SK-N-SH (cell line): Measurements from ENCODE around the gene CCM2. TPM values are rescaled to one million over a fixed set of nuclear protein-coding genes. Genes with fewer than 3 reads are reported as not detected.

Experiments used
- CTCF ChIA-PET: fragments of 300-600, 350-600 bp; formaldehyde crosslinking; extraction: SDS; loops from one replicate; lab custom pipeline; 2021; lab: Yijun Ruan, JAX
- POLR2A ChIA-PET: fragments of 350-600 bp; sonication (Branson Sonifier 250); formaldehyde crosslinking; extraction: SDS; loops from one replicate; lab custom pipeline; 2020; ENCODE audit warnings: antibody characterized with exemption, inconsistent platforms; lab: Yijun Ruan, JAX
- DNase-seq: peaks from one replicate; pipeline ENCODE4 v3.0.0; 2012
- H2AFZ ChIP-seq: fragments of 200-600 bp; sonication (generic); 2 replicates; pipeline ENCODE4 v1.8.1; 2016; ENCODE audit warnings: antibody characterized with exemption, mild to moderate bottlenecking, low read depth
- H3F3A ChIP-seq: fragments of 200-600 bp; sonication (generic); replicated peaks from 2 replicates; pipeline ENCODE3; 2016; ENCODE audit warnings: antibody characterized with exemption, mild to moderate bottlenecking; ENCODE audit not compliant: insufficient read depth
- H3K27ac ChIP-seq, 2 experiments: fragments of 200-500 bp in 1 of 2; fragments of 200-600 bp in 1 of 2; sonication (Bioruptor generic) in 1 of 2; sonication (generic), shearing (Covaris generic) in 1 of 2; 2 replicates each; pipeline versions ENCODE4 v1.5.1 to v1.6.1; 2014 to 2016; ENCODE audit warnings: low read depth in 2 of 2, inconsistent platforms in 1 of 2, low read length in 1 of 2, mild to moderate bottlenecking in 1 of 2, mixed read lengths in 1 of 2
- H3K27me3 ChIP-seq: fragments of 200-600 bp; sonication (generic), shearing (Covaris generic); 2 replicates; pipeline ENCODE4 v1.6.1; 2016; ENCODE audit warnings: mixed run types; ENCODE audit not compliant: insufficient read depth
- H3K36me3 ChIP-seq, 2 experiments: fragments of 200-500 bp in 1 of 2; fragments of 200-600 bp in 1 of 2; sonication (Bioruptor generic) in 1 of 2; sonication (generic) in 1 of 2; replicated peaks in 1 of 2; 2 replicates each; pipeline versions ENCODE3 to v1.5.1; 2014 to 2016; ENCODE audit warnings: low read length in 1 of 2, mild to moderate bottlenecking in 1 of 2; ENCODE audit not compliant: insufficient read depth in 2 of 2, control insufficient read depth in 1 of 2
- H3K4me1 ChIP-seq, 2 experiments: fragments of 200-500 bp in 1 of 2; fragments of 200-600 bp in 1 of 2; sonication (Bioruptor generic) in 1 of 2; sonication (generic), shearing (Covaris generic) in 1 of 2; 2 replicates each; pipeline versions ENCODE4 v1.5.1 to v1.6.1; 2014 to 2016; ENCODE audit warnings: low read depth in 1 of 2, low read length in 1 of 2, mixed run types in 1 of 2; ENCODE audit not compliant: insufficient read depth in 2 of 2, control insufficient read depth in 1 of 2
- H3K4me2 ChIP-seq: fragments of 200-600 bp; sonication (generic), shearing (Covaris generic); 2 replicates; pipeline ENCODE4 v1.6.1; 2017; ENCODE audit warnings: mixed run types
- H3K4me3 ChIP-seq, 2 experiments: fragments of 200-500 bp in 1 of 2; fragments of 200-600 bp in 1 of 2; sonication (Bioruptor generic) in 1 of 2; sonication (generic), shearing (Covaris generic) in 1 of 2; 2 replicates each; pipeline versions ENCODE4 v1.5.1 to v1.8.1; 2014 to 2016; ENCODE audit warnings: low read depth in 2 of 2, inconsistent platforms in 1 of 2, low read length in 1 of 2, mild to moderate bottlenecking in 1 of 2, mixed read lengths in 1 of 2, moderate library complexity in 1 of 2
- H3K79me2 ChIP-seq: fragments of 200-600 bp; sonication (generic); 2 replicates; pipeline ENCODE4 v1.8.1; 2017; ENCODE audit warnings: mild to moderate bottlenecking; ENCODE audit not compliant: insufficient read depth
- H3K9ac ChIP-seq: fragments of 200-600 bp; sonication (generic); 2 replicates; pipeline ENCODE4 v1.6.1; 2017; ENCODE audit warnings: mixed run types
- H3K9me2 ChIP-seq: fragments of 200-600 bp; sonication (generic); 2 replicates; pipeline ENCODE4 v1.6.1; 2017; ENCODE audit warnings: mixed run types
- H3K9me3 ChIP-seq: fragments of 200-600 bp; sonication (generic); 2 replicates; pipeline ENCODE4 v1.6.1; 2017; ENCODE audit warnings: mixed run types, mild to moderate bottlenecking, moderate library complexity
- H4K20me1 ChIP-seq: fragments of 200-600 bp; sonication (generic); 2 replicates; pipeline ENCODE4 v1.6.1; 2017; ENCODE audit warnings: mild to moderate bottlenecking, mixed run types; ENCODE audit not compliant: insufficient read depth
- ELF1 ChIP-seq: IDR thresholded peaks from 2 replicates; pipeline ENCODE4 v1.4.0; 2012
- FOSL2 ChIP-seq: IDR thresholded peaks from 2 replicates; pipeline ENCODE4 v1.4.0; 2012; ENCODE audit warnings: low read depth, mild to moderate bottlenecking, moderate library complexity, borderline replicate concordance
- FOXJ3 ChIP-seq: sonication (generic); formaldehyde crosslinking; IDR thresholded peaks from 2 replicates; pipeline ENCODE4 v1.5.1; 2020; ENCODE audit warnings: mild to moderate bottlenecking, missing genetic modification reagents
- JUND ChIP-seq: IDR thresholded peaks from 2 replicates; pipeline ENCODE4 v1.4.0; 2012
- PBX3 ChIP-seq: IDR thresholded peaks from 2 replicates; pipeline ENCODE4; 2012
- RCOR1 ChIP-seq: fragments of 150-350 bp; IDR thresholded peaks from 2 replicates; pipeline ENCODE4 v1.6.1; 2017; ENCODE audit warnings: antibody characterized with exemption, low read length
- RFX5 ChIP-seq: IDR thresholded peaks from 2 replicates; pipeline ENCODE4 v1.6.1; 2012; ENCODE audit warnings: mild to moderate bottlenecking, improper control_type of control experiment, low read length
- RXRA ChIP-seq: IDR thresholded peaks from 2 replicates; pipeline ENCODE4 v1.4.0; 2012; ENCODE audit warnings: low read depth, mild to moderate bottlenecking, borderline replicate concordance
- SIN3A ChIP-seq: IDR thresholded peaks from 2 replicates; pipeline ENCODE4 v1.6.1; 2012; ENCODE audit warnings: low read depth, mild to moderate bottlenecking, low read length, moderate library complexity, borderline replicate concordance
- TAF1 ChIP-seq: IDR thresholded peaks from 2 replicates; pipeline ENCODE4 v1.6.1; 2012; ENCODE audit warnings: low read depth, mild to moderate bottlenecking, low read length, moderate library complexity, borderline replicate concordance
- TCF12 ChIP-seq: IDR thresholded peaks from 2 replicates; pipeline ENCODE4 v1.4.0; 2012
- USF1 ChIP-seq: IDR thresholded peaks from 2 replicates; pipeline ENCODE4 v1.4.0; 2012; ENCODE audit warnings: low read depth, borderline replicate concordance
- USF2 ChIP-seq: fragments of 150-350 bp; IDR thresholded peaks from 2 replicates; pipeline ENCODE4 v1.6.1; 2017; ENCODE audit warnings: antibody characterized with exemption, low read length, low read depth, borderline replicate concordance
- YY1 ChIP-seq: IDR thresholded peaks from 2 replicates; pipeline ENCODE4 v1.4.0; 2012; ENCODE audit warnings: low read depth, mild to moderate bottlenecking
- WGBS: methylation state at CpG from one replicate; pipeline ENCODE4 v1.1.6; 2017; ENCODE audit warnings: low lambda C conversion rate; 5-methylcytosine and 5-hydroxymethylcytosine counted together
- polyA plus RNA-seq, 3 experiments: library from polyadenylated mRNA; depleted of rRNA; stranded (reverse); fragments of >200 nt; gene quantifications; 2 replicates each; pipeline ENCODE4 v1.2.3, GENCODE V29; 2012
- TF ChIP-seq, protein P1 (sequence below): fragments of 200-600 bp; sonication (generic); IDR thresholded peaks from 2 replicates; pipeline ENCODE4 v1.6.1; 2017; ENCODE audit warnings: antibody characterized with exemption, mild to moderate bottlenecking, moderate library complexity
- TF ChIP-seq, protein P2 (sequence below): IDR thresholded peaks from 2 replicates; pipeline ENCODE4 v1.4.0; 2012; ENCODE audit warnings: low read depth
- TF ChIP-seq, protein P3 (sequence below): IDR thresholded peaks from 2 replicates; pipeline ENCODE4 v1.6.1; 2012; ENCODE audit warnings: mild to moderate bottlenecking, low read depth, low read length, moderate library complexity

CCM2 gene
- polyA plus RNA-seq, 1 of the 3 experiments (the other 2 are of a cell fraction) = 83.2 TPM

DNA sequence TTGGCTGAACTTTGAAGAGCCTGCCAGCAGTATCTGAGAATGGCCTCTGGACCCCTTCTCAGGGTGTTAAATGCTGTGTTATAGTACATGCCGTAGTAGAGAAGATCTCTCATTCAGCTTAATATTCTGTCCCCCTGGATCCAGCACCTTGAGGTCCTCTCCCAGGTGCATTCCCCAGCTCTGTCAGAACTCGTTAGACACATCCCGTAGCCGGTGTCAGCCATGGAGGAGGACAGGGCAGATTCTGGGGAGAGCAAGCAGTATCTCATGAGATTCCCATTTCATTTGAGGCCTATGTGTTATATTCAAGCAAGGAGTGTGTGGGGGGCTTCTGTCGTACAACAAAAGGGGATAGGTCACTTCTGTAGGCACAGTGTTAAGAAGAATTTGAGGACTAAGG lies 53.9 kb downstream of the CCM2 start (continued):
- TF ChIP-seq, protein P1, sequence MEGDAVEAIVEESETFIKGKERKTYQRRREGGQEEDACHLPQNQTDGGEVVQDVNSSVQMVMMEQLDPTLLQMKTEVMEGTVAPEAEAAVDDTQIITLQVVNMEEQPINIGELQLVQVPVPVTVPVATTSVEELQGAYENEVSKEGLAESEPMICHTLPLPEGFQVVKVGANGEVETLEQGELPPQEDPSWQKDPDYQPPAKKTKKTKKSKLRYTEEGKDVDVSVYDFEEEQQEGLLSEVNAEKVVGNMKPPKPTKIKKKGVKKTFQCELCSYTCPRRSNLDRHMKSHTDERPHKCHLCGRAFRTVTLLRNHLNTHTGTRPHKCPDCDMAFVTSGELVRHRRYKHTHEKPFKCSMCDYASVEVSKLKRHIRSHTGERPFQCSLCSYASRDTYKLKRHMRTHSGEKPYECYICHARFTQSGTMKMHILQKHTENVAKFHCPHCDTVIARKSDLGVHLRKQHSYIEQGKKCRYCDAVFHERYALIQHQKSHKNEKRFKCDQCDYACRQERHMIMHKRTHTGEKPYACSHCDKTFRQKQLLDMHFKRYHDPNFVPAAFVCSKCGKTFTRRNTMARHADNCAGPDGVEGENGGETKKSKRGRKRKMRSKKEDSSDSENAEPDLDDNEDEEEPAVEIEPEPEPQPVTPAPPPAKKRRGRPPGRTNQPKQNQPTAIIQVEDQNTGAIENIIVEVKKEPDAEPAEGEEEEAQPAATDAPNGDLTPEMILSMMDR = no peak

- Histone ChIP-seq H3K9me3 (no peaks in the 10 kb centered on the region), H3K9ac (no peak overlapping the region), H3K36me3 (peaks cover 5 to 25% of the 10 kb centered on the region in 2 experiments), H3K79me2 (peaks cover 41% of the 10 kb centered on the region), H3K9me2 (no peaks in the 10 kb centered on the region), H2AFZ (no peak overlapping the region), H3K27me3 (no peaks in the 10 kb centered on the region), H3F3A (peaks cover 2% of the 10 kb centered on the region), H3K27ac (no peak overlapping the region), H3K4me2 (no peak overlapping the region), H3K4me3 (no peak overlapping the region), H4K20me1 (no peaks in the 10 kb centered on the region), H3K4me1 (peaks cover 0 to 2% of the 10 kb centered on the region in 2 experiments; a peak in 1 of 4 replicates)
- TF ChIP-seq JUND = no peak
- TF ChIP-seq, protein P2, sequence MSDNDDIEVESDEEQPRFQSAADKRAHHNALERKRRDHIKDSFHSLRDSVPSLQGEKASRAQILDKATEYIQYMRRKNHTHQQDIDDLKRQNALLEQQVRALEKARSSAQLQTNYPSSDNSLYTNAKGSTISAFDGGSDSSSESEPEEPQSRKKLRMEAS = no peak
- TF ChIP-seq USF1 = no peak
- TF ChIP-seq FOSL2 = no peak
- no peak for TF ChIP-seq FOXJ3 (CRISPR knock-in tag)
- TF ChIP-seq, protein P3, sequence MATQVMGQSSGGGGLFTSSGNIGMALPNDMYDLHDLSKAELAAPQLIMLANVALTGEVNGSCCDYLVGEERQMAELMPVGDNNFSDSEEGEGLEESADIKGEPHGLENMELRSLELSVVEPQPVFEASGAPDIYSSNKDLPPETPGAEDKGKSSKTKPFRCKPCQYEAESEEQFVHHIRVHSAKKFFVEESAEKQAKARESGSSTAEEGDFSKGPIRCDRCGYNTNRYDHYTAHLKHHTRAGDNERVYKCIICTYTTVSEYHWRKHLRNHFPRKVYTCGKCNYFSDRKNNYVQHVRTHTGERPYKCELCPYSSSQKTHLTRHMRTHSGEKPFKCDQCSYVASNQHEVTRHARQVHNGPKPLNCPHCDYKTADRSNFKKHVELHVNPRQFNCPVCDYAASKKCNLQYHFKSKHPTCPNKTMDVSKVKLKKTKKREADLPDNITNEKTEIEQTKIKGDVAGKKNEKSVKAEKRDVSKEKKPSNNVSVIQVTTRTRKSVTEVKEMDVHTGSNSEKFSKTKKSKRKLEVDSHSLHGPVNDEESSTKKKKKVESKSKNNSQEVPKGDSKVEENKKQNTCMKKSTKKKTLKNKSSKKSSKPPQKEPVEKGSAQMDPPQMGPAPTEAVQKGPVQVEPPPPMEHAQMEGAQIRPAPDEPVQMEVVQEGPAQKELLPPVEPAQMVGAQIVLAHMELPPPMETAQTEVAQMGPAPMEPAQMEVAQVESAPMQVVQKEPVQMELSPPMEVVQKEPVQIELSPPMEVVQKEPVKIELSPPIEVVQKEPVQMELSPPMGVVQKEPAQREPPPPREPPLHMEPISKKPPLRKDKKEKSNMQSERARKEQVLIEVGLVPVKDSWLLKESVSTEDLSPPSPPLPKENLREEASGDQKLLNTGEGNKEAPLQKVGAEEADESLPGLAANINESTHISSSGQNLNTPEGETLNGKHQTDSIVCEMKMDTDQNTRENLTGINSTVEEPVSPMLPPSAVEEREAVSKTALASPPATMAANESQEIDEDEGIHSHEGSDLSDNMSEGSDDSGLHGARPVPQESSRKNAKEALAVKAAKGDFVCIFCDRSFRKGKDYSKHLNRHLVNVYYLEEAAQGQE = no peak
- TF ChIP-seq ELF1 = no peak
- no peak for TF ChIP-seq SIN3A
- no peak for TF ChIP-seq TAF1
- TF ChIP-seq TCF12 = no peak
- no peak for TF ChIP-seq RFX5
- TF ChIP-seq RXRA = no peak
- TF ChIP-seq, protein P1 = no peak
- TF ChIP-seq USF2 = no peak
- TF ChIP-seq YY1 = no peak
- TF ChIP-seq PBX3 = no peak
- no peak for TF ChIP-seq RCOR1
- WGBS = 100% methylated on average over 3 of the region's 3 CpGs
- no peak for DNase-seq
- POLR2A ChIA-PET = no interaction called here
- CTCF ChIA-PET = interaction anchor here (1.0 to 1.7 kb wide), 3 partner anchors 12 to 82 kb away, joined by 5 read pairs; no protein-coding TSS in a partner anchor
Observed at GRCh38 chr7:45054442-45054841, 54.4 kb downstream of the CCM2 start.
